Activated T-helper 2 cell treated with anti-CD3 and anti-CD28 coated beads, Interferon-gamma antibody, Interleukin-2, Interleukin-4, amounts not matched to agents 10 μg/mL and 5 μg/mL and 100 μg/mL, durations not matched to agents 14 hours and 24 hours and 36 hours (primary cell): ENCODE measurements around the gene SGMS1. TPM values are rescaled to one million over a fixed set of nuclear protein-coding genes. Genes with fewer than 3 reads are reported as not detected.
"Not testable (repeated sequence)": the region's sequence is repeated elsewhere in the genome, so short reads cannot be mapped to it uniquely, and the experiment has no call there.

Experiments used
- DNase-seq: peaks from one replicate; pipeline ENCODE4 v3.0.0; 2021; ENCODE audit warnings: low spot score
- H3K27ac Mint-ChIP-seq: one replicate; pipeline ENCODE4 v1.8.0; 2021; ENCODE audit warnings: mixed read lengths
- H3K27me3 Mint-ChIP-seq: one replicate; pipeline ENCODE4 v1.8.0; 2021; ENCODE audit warnings: low read depth, mixed read lengths
- H3K36me3 Mint-ChIP-seq: one replicate; pipeline ENCODE4 v1.8.0; 2021; ENCODE audit warnings: low read depth, mixed read lengths
- H3K4me1 Mint-ChIP-seq: one replicate; pipeline ENCODE4 v1.8.0; 2021; ENCODE audit warnings: low read depth, mixed read lengths
- H3K4me3 Mint-ChIP-seq: one replicate; pipeline ENCODE4 v1.8.0; 2021; ENCODE audit warnings: low read depth, mild to moderate bottlenecking, moderate library complexity, mixed read lengths
- H3K9me3 Mint-ChIP-seq: one replicate; pipeline ENCODE4 v1.8.0; 2021; ENCODE audit warnings: mixed read lengths
- intact Hi-C: fragments of 100-400 bp; cut with micrococcal nuclease; formaldehyde crosslinking; loops from one replicate; pipeline ENCODE4 v1.15.1; 2023
- total RNA-seq: library from RNA; stranded (reverse); gene quantifications from 2 replicates; pipeline ENCODE4 v1.2.3, GENCODE V29; 2022

The SGMS1 gene
- total RNA-seq, 1 donor from 2014 or later: 10.7 TPM

GRCh38 chr10:50552771-50553535, 70.8 kb downstream of the SGMS1 start:
- no peak for DNase-seq
- intact Hi-C loops: no loop called here
- H3K9me3 Mint-ChIP-seq: peaks cover 7% of the 10 kb centered on the region

GRCh38 chr10:50552308-50552707, 71.4 kb downstream of the SGMS1 start:
- intact Hi-C loops: no loop called here
- Mint-ChIP-seq H3K27ac (no peak overlapping the region), H3K9me3 (peaks cover 14% of the 10 kb centered on the region), H3K4me3 (no peak overlapping the region), H3K27me3 (no peaks in the 10 kb centered on the region), H3K36me3 (peaks cover 7% of the 10 kb centered on the region), H3K4me1 (peaks cover 5% of the 10 kb centered on the region)
- DNase-seq: no peak

More at GRCh38 chr10:50552771-50553535, 70.8 kb downstream of the SGMS1 start:
- Mint-ChIP-seq H3K4me3 (no peak overlapping the region), H3K27ac (no peak overlapping the region), H3K36me3 (peaks cover under 1% of the 10 kb centered on the region), H3K27me3 (no peaks in the 10 kb centered on the region), H3K4me1 (peaks cover 5% of the 10 kb centered on the region)

- intact Hi-C loops: no loop called here
- H3K9me3 Mint-ChIP-seq: peaks cover 18% of the 10 kb centered on the region
- H3K36me3 Mint-ChIP-seq: peaks cover 8% of the 10 kb centered on the region
- no peak overlapping the region for H3K27ac Mint-ChIP-seq
- no peaks in the 10 kb centered on the region for H3K27me3 Mint-ChIP-seq
- H3K4me3 Mint-ChIP-seq: no peak overlapping the region
- DNase-seq: no peak
- H3K4me1 Mint-ChIP-seq: peaks cover 5% of the 10 kb centered on the region
Observed at GRCh38 chr10:50551894-50552293, 71.9 kb downstream of the SGMS1 start.

- H3K4me1 Mint-ChIP-seq: peaks cover 5% of the 10 kb centered on the region
- no peak for DNase-seq
- no peaks in the 10 kb centered on the region for H3K27me3 Mint-ChIP-seq
- peaks cover 19% of the 10 kb centered on the region for H3K9me3 Mint-ChIP-seq
- H3K27ac Mint-ChIP-seq: no peak overlapping the region
- H3K36me3 Mint-ChIP-seq: peaks cover 8% of the 10 kb centered on the region
- no peak overlapping the region for H3K4me3 Mint-ChIP-seq
- intact Hi-C loops: no loop called here
Observed at GRCh38 chr10:50550291-50550839, 73.4 kb downstream of the SGMS1 start.

- H3K27ac Mint-ChIP-seq, H3K4me3 Mint-ChIP-seq, H3K27me3 Mint-ChIP-seq, intact Hi-C loops, H3K36me3 Mint-ChIP-seq, DNase-seq: not testable (repeated sequence)
- Mint-ChIP-seq H3K9me3 (peaks cover 19% of the 10 kb centered on the region), H3K4me1 (peaks cover 14% of the 10 kb centered on the region)
Observed at GRCh38 chr10:50549186-50549585, 74.6 kb downstream of the SGMS1 start.

- DNase-seq, H3K36me3 Mint-ChIP-seq, H3K4me3 Mint-ChIP-seq, intact Hi-C loops, H3K27ac Mint-ChIP-seq, H3K27me3 Mint-ChIP-seq: not testable (repeated sequence)
- peaks cover 19% of the 10 kb centered on the region for H3K9me3 Mint-ChIP-seq
- peaks cover 14% of the 10 kb centered on the region for H3K4me1 Mint-ChIP-seq
Observed at GRCh38 chr10:50548481-50548880, 75.3 kb downstream of the SGMS1 start.

- H3K27ac Mint-ChIP-seq, intact Hi-C loops, DNase-seq, H3K36me3 Mint-ChIP-seq, H3K4me3 Mint-ChIP-seq, H3K27me3 Mint-ChIP-seq: not testable (repeated sequence)
- peaks cover 19% of the 10 kb centered on the region for H3K9me3 Mint-ChIP-seq
- H3K4me1 Mint-ChIP-seq: peaks cover 29% of the 10 kb centered on the region
Observed at GRCh38 chr10:50546287-50546686, 77.5 kb downstream of the SGMS1 start.

GRCh38 chr10:50545846-50546245, 77.9 kb downstream of the SGMS1 start:
- intact Hi-C loops: no loop called here
- H3K36me3 Mint-ChIP-seq: peaks cover 8% of the 10 kb centered on the region
- DNase-seq: no peak
- no peak overlapping the region for H3K27ac Mint-ChIP-seq
- H3K27me3 Mint-ChIP-seq: no peaks in the 10 kb centered on the region
- H3K4me3 Mint-ChIP-seq: no peak overlapping the region
- peaks cover 20% of the 10 kb centered on the region for H3K9me3 Mint-ChIP-seq
- H3K4me1 Mint-ChIP-seq: peaks cover 32% of the 10 kb centered on the region

- H3K4me3 Mint-ChIP-seq: no peak overlapping the region
- intact Hi-C loops: no loop called here
- no peak for DNase-seq
Observed at GRCh38 chr10:50544857-50545429, 78.8 kb downstream of the SGMS1 start.

GRCh38 chr10:50544095-50544856, 79.5 kb downstream of the SGMS1 start:
- intact Hi-C loops: no loop called here
- Mint-ChIP-seq H3K27ac (no peak overlapping the region), H3K4me3 (no peak overlapping the region), H3K9me3 (peaks cover 22% of the 10 kb centered on the region), H3K27me3 (no peaks in the 10 kb centered on the region), H3K36me3 (peaks cover 11% of the 10 kb centered on the region), H3K4me1 (peaks cover 45% of the 10 kb centered on the region)
- DNase-seq: no peak

More at GRCh38 chr10:50544857-50545429, 78.8 kb downstream of the SGMS1 start:
- Mint-ChIP-seq H3K9me3 (peaks cover 22% of the 10 kb centered on the region), H3K27me3 (no peaks in the 10 kb centered on the region), H3K27ac (no peak overlapping the region), H3K36me3 (peaks cover 11% of the 10 kb centered on the region), H3K4me1 (peaks cover 41% of the 10 kb centered on the region)

- Mint-ChIP-seq H3K27ac (no peak overlapping the region), H3K4me3 (no peak overlapping the region), H3K27me3 (no peaks in the 10 kb centered on the region), H3K9me3 (peaks cover 14% of the 10 kb centered on the region), H3K36me3 (peaks cover 9% of the 10 kb centered on the region), H3K4me1 (peaks cover 54% of the 10 kb centered on the region)
- intact Hi-C loops: no loop called here
- DNase-seq: no peak
Observed at GRCh38 chr10:50542871-50543270, 80.9 kb downstream of the SGMS1 start.

- DNase-seq: no peak
- Mint-ChIP-seq H3K36me3 (peaks cover 3% of the 10 kb centered on the region), H3K4me1 (peaks cover 60% of the 10 kb centered on the region), H3K9me3 (peaks cover 5% of the 10 kb centered on the region), H3K4me3 (no peak overlapping the region), H3K27ac (no peak overlapping the region), H3K27me3 (no peaks in the 10 kb centered on the region)
- intact Hi-C loops: no loop called here
Observed at GRCh38 chr10:50541921-50542320, 81.8 kb downstream of the SGMS1 start.
